ENCODE measurements around the gene KCNH1.

The KCNH1 gene

GRCh38 chr1:210773450-210773849, 360.5 kb downstream of the KCNH1 start:
- TF ChIP-seq CTCF (IDR thresholded peaks at IDR 0.05), result no peak

DNA sequence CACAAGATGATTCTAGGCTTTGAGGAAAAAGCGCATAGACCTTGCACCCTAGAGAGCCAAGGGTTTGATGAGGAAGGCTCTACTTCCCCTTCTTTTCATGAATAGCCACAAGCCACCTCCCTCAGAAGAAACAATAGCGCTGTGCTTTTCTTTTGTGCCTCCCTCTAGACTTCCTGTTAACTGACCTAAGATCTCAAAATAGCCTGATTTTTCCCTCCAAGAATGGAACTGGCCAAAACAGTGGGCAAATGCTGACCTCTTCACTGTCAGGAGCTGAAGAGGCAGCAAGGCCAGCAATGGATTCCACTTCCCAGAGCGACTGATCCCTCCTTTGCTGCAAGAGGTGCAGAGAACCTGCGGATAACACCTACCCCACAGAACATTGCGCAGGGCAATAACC, 362.8 kb downstream of the KCNH1 start:
- no peak for TF ChIP-seq CTCF (IDR thresholded peaks at IDR 0.05)

DNA sequence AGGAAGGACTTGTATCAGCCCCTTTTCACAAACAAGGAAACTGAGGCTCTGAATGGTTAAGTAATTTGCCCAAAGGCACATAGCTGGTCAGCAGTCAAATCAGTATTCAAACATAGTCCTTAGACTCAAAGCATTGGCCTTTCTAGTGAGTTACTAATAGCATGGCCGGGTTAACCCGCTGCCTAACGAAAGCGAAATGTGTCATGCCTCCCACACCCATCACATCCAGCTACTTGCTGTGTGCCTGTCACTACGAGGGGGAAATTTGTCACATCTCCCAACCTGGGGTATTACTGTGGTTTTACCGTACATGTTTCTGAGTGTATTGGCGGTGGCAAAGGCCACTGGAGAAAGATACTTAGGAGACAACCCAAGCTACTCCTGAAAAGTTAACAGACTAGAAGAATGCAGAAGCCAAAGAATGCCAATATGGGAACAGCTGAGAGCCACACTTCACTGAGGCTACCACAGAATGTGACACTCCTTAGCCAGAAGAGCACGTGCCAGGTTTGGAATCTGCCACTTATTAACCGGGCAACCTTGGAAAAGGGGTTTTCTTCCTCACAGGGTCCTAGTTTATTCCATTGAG, 363.5 kb downstream of the KCNH1 start:
- TF ChIP-seq CTCF (IDR thresholded peaks at IDR 0.05), result no peak

GRCh38 chr1:210769473-210769872, 364.5 kb downstream of the KCNH1 start:
- TF ChIP-seq CTCF (IDR thresholded peaks at IDR 0.05), result no peak

DNA sequence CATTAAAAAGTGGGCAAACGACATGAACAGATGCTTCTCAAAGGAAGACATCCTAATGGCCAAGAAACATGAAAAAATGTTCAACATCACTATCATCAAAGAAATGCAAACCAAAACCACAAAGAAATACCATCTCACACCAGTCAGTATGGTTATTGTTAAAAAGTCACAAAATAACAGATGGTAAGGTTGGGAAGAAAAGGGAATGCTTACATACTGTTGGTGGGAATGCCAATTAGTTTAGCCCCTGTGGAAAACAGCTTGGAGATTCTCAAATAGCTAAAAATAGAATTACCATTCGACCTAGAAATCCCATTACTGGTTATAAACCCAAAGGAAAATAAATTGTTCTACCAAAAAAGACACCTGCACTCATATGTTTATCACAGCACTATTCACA, 369.4 kb downstream of the KCNH1 start:
- no peak for TF ChIP-seq CTCF (IDR thresholded peaks at IDR 0.05)

- no peak for TF ChIP-seq CTCF (IDR thresholded peaks at IDR 0.05)
These were observed 375.2 kb downstream of the KCNH1 start for GRCh38 chr1:210758761-210759160.

DNA sequence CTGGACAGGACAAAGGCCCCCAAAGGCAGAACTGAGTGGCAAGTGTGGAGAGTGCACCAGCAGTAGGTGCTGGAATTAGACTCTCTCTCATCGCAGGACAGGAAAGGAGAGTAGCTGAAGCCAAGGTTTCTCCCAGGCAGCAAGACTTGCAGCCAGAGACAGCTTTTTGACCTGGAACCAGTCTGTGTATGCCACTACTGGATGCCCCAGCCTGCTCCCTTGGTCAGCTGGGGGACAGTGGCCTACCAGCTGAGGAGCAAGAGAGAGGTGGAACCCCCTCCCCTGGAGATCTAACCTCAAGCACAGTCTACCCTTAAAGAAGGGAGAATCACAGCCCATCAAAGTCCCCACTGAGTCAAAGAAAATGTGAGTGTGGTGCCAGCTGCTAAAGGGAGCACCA, 375.7 kb downstream of the KCNH1 start:
- no peak for TF ChIP-seq CTCF (IDR thresholded peaks at IDR 0.05)

GRCh38 chr1:210757677-210758076, 376.3 kb downstream of the KCNH1 start:
- no peak for TF ChIP-seq CTCF (IDR thresholded peaks at IDR 0.05)
